GM21786 (cell line): ENCODE measurements around the gene RTN4R.
"Not testable (repeated sequence)": the region's sequence is repeated elsewhere in the genome, so short reads cannot be mapped to it uniquely, and the experiment has no call there.

ENCODE experiments used
- ATAC-seq: cut with Tn5 transposase; IDR thresholded peaks from one replicate; pipeline ENCODE4 v1.9.1; 2021; ENCODE audit not compliant: unreplicated experiment

The RTN4R gene

DNA sequence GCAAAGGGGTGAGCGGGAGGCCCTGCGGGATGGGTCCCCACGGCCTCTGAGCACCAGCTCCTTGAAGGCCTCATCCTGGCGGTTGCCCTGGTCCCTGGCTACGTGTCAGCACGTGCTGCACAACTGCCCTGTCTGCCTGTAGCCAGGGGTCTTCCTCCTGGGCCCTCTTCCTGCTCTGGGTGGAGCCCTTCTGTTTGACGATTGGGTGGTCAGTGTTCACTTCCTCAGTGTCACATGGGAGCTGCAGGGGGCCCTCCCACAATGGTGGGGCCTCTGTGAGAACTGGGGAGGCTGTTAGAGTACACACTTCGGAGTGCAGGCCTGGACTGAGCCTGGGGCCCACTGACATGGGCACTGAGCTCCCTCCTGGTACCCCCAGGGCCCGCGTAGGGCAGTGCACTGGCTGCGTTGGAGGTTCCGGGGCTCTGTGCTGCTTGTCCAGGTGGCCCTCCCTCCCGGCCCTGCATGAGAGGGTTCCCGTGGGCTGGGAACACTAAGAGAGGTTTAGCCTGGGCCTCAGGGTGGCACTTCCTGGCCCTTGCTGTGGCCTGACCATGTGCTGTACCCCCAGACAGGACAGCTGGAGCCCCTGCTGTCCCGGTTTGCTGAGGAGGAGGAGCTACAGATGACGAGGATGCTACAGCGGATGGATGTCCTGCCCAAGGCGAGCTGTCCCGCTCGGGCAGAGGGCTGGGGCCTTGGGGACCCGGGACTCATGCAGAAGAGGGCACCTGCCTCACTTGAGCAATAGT, 38.0 kb upstream of the RTN4R start:
- no peak for ATAC-seq

DNA sequence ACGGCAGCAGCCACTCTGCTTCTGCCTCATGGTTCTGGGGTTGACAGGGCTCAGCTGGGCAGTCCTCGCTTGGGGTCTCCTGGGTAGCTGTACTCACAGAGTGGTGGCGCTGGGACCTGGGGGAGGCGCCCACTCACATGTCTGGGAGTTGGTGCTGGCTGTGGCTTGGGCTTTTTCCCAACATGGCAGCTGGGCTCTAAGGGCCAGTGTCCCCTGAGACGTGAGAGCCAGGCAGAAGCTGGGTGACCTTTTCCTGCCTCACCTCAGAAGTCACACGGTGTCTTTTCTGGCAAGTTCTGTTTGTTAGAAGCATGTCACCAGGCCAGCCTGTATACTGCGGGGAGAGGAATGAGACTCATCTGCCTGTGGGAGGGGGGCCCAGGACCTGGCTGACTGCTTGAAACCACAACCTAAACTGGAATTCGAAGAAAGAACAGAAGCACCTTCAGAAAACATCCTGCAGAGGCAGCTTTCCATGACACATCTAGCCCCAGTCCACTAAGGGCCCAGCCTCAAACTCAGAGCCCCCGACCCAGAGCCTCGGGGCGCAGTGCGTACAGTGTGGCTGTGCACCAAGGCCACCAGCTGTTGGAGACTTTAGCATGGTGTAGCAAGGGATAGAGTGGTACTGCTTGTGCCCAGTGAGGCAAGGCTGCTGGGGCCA, 37.2 kb upstream of the RTN4R start:
- ATAC-seq: not testable (repeated sequence)

DNA sequence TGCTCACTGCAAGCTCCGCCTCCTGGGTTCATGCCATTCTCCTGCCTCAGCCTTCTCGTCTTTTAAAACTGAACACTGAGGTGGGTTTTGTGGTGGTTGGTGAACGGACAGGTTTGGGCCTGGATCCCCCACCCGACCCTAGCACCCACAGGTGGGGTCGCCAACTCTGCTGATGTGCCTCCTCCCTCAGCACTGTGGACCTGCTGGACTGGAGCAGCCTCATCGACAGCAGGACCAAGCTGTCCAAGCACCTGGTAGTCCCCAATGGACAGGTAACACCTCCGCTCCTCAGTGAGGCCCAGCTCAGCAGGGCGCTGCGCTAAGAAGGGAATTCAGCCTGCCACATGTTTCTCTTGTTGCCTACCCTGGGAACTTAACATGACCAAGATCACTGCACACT, 36.5 kb upstream of the RTN4R start:
- no peak for ATAC-seq

DNA sequence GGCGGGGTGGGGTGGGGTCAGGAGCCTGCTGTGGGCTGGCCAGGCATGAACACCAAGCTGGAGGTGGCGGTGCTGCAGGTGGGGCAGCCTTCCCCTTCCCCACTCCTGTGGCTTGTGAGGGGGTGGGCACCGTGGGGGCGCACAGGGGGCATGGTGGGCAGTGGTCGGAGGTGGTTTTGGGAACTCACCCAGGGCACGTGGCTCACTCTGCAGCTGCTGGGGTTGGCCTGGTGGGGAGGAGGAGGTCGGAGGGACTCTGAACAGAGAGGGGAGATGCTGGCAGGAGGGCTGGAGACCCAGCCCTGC, 35.1 kb upstream of the RTN4R start:
- not testable (repeated sequence) for ATAC-seq

DNA sequence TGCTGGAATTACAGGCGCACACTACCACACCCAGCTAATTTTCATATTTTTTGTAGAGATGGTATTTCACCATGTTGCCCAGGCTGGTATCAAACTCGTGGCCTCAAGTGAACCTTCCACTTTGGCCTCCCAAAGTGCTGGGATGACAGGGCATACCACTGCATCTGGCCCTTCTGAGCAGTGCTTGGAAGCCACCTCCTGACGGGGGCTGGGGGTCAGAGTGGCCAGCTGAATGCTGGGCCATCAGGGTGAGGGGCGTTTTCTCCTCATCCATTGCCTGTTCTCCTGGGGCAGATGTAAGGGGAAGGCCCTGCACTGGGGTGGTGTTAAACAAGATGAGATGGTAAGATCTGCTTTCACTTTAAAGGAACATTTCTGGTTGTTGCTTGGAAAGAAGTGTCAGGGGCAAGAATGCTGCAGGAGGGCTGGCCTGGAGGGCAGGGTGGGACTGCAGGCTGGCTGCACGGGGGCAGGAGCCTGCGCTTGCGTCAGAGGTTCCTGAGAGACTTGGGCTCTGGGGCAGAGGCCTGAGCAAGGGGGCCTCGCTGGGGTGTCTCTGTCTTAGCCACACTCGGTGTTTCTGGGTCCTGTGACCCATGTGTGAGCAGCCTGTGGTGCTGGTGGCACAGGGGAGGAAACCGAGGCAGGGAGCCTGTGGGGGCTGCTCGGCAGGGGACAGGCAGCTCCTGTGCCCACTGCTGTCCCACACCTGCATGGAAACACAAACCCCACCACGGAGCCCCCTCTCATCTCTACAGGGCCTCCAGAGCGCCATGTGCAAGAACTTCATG, 34.5 kb upstream of the RTN4R start:
- ATAC-seq: no peak

DNA sequence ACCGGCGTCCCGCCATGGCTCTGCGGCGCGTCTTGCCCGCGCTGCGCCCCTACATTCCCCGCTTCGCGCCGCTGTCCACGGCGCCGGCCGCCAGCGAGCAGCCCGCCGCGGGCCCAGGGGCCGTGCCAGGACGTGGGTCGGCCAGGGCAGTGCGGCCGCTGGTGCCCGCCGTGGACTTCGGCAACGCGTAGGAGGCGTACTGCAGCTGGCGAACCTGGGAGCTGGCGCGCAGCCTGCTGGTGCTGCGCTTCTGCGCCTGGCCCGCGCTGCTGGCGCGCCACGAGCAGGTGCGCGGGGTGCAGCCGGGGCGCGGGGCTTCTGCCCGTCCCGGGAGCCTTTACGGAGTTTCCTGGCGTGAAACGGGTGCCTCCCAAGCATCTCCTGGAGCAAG, 31.6 kb upstream of the RTN4R start:
- no peak for ATAC-seq

DNA sequence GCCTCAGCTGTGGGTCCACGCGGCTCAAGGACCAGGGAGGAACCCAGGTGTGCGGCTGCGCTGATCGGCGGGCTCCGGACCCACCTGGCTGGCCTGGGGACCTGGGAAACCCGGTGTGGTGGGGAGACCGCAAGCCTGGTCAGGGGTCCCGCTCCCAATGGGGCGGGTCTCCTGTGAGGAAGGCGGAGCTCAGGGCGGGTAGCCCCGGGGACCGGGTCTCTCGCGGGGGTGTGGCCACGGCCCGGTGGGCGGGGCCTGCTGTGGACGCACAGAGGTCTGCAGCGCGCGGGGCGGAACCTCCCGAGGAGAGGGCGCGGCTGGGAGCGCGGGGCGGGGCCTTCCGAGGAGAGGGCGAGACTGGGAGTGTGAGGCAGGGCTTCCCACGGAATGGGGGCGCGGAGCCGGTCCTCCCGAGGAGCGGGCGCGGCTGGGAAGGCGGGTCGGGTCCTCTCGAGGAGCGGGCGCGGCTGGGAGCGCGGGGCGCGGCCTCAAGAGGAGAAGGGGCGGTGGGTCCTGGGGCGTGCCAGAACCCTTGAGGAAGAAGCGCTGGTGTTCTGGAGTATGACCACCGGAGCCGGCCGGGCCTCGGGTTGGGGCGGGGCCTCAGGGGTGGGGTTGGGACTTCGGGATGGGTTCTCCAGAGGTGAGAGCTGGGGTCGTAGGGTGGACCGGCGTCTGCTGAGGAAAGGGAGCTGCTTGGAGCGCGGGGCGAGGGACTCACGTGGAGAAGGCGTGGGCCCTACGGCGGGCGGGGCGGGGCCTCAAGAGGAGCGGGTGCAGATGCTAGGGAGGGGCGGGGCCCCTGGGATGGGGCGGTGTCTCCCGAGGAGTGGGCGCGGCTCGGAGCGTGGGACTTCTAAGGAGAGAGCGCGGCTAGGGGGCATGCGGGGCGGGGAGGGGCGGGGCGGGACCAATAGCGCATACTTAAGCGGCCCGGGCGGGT, 31.0 kb upstream of the RTN4R start:
- ATAC-seq: no peak

DNA sequence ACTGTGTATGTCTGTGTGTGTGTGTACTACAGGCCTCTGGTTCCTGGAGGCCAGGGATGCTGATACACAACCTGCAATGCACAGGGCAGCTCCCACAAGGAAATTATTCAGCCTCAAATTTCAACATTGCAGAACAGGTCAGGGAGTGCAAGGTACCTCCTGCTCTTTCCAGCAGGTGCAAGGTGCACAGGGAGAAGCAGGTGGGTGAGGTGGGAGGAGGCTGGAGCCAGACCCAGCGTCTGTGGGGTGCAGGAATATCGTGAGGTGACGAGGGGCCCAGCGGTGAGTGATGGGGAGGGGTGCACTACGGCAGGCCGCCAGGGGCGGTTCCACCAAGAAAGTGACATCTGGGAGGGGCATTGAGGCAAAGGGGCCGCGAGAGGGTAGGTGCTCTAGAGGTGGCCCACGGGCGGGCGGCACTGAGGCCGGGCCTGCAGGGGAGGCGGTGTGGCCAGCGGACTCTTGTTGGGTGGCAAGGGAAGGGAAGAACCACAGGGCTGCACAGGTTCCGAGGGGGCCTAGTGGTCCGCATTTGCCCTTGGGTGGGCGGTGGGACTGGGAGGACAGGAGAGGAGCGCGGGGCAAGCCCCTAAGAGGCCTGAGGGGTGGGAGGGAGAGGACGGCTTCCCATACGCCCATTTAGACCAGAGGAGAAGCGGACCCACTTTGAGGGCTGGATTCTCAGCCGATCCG, 30.1 kb upstream of the RTN4R start:
- no peak for ATAC-seq

DNA sequence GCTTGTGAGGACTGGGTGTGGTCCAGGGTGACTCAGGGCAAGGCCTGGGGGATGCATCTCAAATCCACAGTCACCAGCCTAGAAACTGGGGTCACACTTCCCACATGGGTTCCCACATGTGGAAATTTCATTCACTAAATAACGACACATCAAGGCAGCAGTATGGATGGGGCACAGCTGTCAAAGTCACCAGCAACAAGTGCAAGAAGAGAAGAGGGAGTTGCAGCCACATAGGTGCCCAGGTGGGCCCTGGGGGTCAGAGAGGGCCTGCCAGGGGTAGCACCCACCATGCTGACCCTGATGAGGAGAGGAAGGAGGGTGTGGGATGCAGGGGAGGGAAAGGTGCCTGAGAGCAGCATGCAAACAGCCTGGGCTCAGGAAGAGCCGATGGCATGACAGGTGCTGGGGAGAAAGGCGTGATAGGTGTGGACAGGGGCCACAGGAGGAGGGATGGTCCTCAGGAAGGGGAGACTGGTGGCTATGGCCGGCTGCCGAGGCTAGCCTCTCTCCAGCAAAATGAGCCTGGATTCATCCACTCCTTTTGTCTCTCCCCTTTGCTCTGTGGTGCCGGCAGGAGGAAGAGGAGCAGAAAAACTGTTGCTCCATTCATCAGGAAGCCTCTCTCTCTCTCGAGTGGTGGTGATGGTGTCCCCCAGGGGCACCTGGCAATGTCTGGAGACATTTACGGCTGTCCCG, 29.4 kb upstream of the RTN4R start:
- ATAC-seq: no peak

DNA sequence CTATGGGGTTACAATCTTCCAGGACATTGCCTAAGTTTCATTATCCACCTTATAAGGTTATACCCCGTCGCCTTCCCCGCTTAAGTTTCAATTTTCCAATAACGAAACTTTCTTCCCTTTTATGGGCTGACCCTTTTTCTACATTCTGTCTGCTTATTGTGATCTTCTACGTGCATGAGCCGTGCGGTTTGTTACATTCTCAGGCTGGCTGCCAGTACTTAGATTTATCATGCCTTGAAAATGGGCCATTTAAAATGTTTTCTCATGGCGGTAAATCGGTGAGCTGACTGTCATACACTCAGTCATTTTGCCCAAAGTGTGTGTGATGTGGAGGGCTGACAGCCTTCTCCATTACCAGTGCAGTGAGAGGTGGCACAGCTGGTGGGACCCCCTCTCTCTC, 28.5 kb upstream of the RTN4R start:
- no peak for ATAC-seq

DNA sequence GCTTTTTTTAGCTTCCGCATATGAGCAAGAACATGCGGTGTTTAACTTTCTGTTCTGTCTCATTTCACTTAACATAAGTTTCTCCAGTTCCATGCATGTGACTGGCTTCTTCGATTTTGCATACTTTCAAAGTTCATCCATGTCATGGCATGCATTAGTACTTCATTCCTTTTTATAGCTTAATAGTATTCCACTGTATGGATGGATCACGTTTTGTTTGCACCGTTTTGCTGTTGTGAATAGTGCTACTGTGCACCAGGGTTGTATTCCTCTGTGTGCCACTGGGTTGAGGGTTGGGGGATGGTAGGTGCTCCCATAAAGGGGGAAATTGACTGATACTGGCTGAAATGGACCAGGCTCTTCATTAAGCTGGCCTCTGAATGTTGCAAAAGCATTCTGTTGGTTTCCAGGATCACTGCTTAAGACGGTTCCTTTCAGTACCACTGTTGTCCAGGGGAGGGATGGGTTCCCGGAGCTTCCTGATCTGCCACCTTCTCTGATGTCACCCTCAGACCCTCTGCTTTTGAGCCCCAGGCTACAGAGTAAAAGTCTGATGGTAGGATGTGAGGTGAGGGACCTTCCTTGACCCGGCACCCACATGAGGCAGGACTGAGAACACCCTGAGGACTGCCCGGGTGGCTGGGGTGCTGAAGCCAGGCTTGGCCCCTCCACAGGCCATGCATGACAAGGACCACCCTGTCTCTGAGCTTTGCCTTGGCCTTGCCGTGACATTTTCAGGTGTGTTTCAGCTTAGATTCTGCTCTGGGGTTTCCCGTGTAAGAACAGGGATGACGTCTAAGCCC, 27.3 kb upstream of the RTN4R start:
- no peak for ATAC-seq

DNA sequence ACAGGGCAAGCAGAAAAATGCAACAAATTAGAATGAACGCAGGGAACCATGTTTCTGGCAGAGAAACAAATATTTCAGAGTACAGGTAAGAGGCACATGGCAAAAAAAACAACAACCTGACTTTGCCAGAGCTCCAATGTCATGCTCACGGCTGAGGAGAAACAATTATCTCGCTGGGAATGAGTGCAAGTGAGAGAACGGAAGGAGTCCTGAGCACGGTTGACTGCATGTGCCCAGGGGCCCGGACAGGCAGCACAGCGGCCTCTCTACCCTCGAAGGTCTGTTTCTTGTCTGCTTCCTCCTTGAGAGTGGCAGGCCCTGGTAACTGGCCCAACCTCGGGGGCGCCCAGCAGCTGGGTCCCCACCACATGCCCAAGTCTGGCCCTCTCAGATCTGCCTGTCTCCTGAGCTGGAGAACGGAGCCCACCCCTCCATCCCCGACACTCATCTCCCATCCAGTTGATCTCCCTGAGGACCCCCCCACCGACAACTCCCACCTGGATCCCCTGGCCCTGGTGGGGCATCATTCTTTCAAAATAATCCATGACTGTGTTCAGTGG, 24.6 kb upstream of the RTN4R start:
- ATAC-seq: no peak

DNA sequence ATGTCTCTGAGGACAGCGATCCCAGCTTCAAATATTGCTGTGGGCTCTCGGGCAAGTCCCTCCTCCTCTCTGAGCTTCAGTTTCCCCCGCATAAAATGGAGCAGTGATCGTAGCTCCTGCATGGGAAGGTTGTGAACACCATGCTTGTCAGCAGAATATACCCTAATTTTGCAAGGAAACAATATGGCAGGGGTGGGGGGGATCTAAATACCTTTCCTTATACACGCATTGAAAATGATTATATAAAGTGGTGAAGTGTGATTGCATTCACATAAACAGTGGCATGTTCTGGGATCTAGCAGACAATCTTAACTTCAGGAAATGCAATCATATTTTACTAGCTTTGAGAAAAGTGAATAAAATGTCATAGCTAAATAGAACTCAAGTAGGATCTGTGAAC, 24.0 kb upstream of the RTN4R start:
- no peak for ATAC-seq

DNA sequence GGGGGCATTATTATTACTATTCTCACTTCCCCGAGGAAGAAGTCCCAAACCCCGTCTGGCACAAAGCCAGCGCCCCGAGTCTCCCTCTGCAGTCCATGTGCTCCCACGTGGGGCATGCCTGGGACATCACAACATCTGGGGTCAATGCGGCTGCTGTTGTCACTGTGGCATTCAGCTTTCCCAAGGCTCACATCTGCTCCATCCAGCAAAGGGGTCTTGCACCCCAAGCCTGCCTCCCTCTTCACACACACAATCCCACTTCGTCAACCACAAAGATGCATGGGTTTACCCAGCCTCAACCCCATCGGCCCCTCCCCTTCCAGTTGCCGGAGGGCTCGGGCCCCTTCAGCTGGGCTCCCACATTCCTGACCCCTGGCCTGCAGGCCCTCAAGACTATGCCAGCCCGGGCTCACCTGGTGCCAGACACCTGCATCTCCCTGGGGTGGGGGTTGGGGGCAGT, 23.5 kb upstream of the RTN4R start:
- no peak for ATAC-seq

DNA sequence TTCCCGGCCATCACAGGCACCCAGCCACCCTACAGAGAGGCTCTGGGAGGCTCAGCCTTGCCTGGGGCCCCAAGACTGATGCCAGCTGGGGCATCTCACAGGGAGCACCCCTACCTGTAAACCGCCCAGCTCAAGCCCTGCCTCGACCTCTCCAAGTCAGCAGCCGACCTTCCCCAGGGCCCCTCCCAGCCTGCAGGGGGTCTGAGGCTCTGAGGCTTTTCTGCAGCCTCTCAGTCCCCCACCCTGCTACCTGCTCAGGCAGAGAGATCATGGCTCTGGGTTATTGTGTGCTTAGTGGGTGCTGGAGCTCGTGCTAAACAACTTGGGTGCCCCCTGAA, 23.1 kb upstream of the RTN4R start:
- ATAC-seq: no peak

DNA sequence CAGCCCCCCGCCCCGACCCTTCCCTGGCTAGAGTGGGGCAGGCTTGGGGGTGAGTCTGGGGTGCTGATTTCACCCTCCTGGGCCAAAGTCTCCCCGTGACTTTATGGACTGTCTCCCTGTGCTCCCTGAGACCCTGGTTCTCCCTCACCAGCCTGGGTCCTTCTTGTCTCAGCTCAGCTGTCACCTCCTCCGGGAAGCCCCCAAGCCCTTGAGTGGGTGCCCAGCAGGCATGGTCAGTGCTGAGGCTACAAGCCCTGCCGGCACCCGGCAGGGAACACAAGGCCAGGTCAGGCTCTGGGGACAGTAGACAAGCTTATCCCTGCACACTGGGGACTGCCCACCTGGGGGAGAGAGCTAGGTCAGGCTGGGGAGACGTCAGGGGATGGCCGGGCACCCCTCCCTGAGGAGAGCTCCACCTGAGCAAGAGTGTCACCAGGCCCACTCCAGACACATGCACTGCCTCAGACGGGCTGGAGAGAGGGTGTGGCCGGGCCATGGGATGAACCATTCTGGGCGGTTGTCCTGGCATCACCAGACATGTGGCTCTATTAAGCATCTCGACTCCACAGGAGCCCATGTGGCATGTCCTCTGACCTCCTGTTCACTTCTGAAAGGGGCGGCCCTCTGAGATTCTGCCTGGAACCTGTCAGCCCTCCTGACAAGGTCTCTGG, 22.6 kb upstream of the RTN4R start:
- ATAC-seq: no peak

DNA sequence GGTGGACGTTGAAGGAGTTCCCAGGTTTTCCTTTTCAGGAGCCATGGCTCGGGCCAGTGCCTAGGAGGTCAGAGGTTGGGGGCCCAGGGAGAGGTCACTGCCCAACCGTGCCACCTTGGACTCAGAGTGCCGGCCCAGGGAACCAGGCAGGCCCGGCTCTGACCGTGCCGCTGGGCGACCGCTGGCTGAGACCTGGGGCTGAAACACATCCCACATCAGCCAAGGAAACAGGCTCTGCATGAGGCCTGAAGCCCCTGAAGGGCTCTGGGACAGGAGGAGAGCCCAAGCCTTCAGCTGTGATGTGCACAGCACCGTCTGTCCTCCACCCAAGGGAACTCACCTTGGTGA, 21.9 kb upstream of the RTN4R start:
- no peak for ATAC-seq
